HG02884 (cell line): ENCODE measurements around the gene CCDC157.

Source experiments
- ATAC-seq: cut with Tn5 transposase; IDR thresholded peaks from one replicate; pipeline ENCODE4 v1.9.1; 2021; ENCODE audit warnings: mild to moderate bottlenecking, moderate library complexity; ENCODE audit not compliant: unreplicated experiment

The CCDC157 gene

GRCh38 chr22:30351226-30351625, 5.6 kb upstream of the CCDC157 start:
- no peak for ATAC-seq

- no peak for ATAC-seq
Observed at GRCh38 chr22:30354644-30355043, 2.2 kb upstream of the CCDC157 start.

GRCh38 chr22:30357236-30357570, 396 bp downstream of the CCDC157 start:
- ATAC-seq: no peak

GRCh38 chr22:30357650-30358215, 926 bp downstream of the CCDC157 start:
- ATAC-seq: no peak

GRCh38 chr22:30358541-30358940, 1.7 kb downstream of the CCDC157 start:
- no peak for ATAC-seq

GRCh38 chr22:30361916-30362650, 5.3 kb downstream of the CCDC157 start:
- ATAC-seq: no peak

- no peak for ATAC-seq
Observed at GRCh38 chr22:30362651-30363281, 6.0 kb downstream of the CCDC157 start.

- no peak for ATAC-seq
Observed at GRCh38 chr22:30365891-30366290, 9.1 kb downstream of the CCDC157 start.

- no peak for ATAC-seq
Observed at GRCh38 chr22:30368420-30368819, 11.6 kb downstream of the CCDC157 start.

- no peak for ATAC-seq
Observed at GRCh38 chr22:30370641-30371230, 13.9 kb downstream of the CCDC157 start.

- ATAC-seq: no peak
Observed at GRCh38 chr22:30371321-30371720, 14.5 kb downstream of the CCDC157 start.

GRCh38 chr22:30371981-30372380, 15.2 kb downstream of the CCDC157 start:
- ATAC-seq: no peak

GRCh38 chr22:30372915-30373314, 16.1 kb downstream of the CCDC157 start:
- no peak for ATAC-seq

- ATAC-seq: no peak
Observed at GRCh38 chr22:30373331-30374325, 16.8 kb downstream of the CCDC157 start.

- no peak for ATAC-seq
Observed at GRCh38 chr22:30375312-30375849, 18.6 kb downstream of the CCDC157 start.

GRCh38 chr22:30380011-30380410, 23.2 kb downstream of the CCDC157 start:
- ATAC-seq: no peak

GRCh38 chr22:30381264-30381663, 24.5 kb downstream of the CCDC157 start:
- ATAC-seq: no peak

GRCh38 chr22:30382340-30382739, 25.5 kb downstream of the CCDC157 start:
- ATAC-seq: no peak

GRCh38 chr22:30383061-30383460, 26.3 kb downstream of the CCDC157 start:
- ATAC-seq: no peak

GRCh38 chr22:30385942-30386341, 29.1 kb downstream of the CCDC157 start:
- no peak for ATAC-seq

GRCh38 chr22:30386608-30386959, 29.8 kb downstream of the CCDC157 start:
- ATAC-seq: no peak
